Measurements from ENCODE around the gene CCL28. TPM values are rescaled to one million over a fixed set of nuclear protein-coding genes. Genes with fewer than 3 reads are reported as not detected.

The CCL28 gene
- total and polyA plus RNA-seq, 9 of the 15 experiments (the other 6 are each of a cell fraction or from before 2014, with no cell fraction given): not detected

DNA sequence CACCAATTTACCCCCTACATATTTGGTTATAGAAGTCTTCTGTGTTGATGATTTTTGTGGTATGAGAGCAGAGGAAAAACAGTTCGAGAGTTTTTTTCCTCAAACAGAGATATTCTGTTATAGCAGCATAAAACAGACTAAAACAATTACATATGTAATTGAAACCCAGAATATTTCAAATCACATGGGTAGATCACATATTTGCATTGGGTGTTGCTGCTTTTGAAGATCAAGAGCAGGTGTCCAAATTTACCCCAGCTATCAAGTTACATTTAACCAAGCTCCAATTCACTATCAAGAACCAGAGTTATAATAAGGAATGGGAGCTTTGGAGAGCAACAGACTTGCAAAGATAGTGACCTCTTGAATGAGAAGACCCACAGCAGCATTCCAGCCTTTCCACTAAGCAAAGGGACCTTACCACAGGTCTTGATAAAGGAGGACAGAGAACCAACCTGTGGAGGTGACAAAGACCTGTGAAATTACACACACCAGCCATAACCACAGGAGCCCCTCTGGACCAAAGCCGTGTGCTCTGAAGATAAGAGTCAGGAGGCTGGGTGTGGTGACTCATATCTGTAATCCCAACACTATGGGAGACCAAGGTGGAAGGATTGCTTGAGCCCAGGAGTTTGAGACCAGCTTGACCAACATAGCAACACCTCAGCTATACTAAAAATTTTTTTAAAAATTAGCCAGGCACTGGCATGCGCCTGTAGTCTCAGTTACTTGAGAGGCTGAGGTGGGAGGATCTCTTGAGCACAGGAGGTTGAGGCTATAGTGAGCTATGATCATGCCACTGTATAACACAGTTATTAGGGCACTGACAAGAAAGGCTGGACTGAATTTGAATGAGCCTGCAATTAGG lies 4.0 kb upstream of the CCL28 start (continued):
- TF ChIP-seq ZNF57 (CRISPR knock-in tag; IDR thresholded peaks at IDR 0.05) (no peak), EWSR1 (IDR thresholded peaks at IDR 0.05; ENCODE audit: borderline replicate concordance, low read depth, partially characterized antibody) (no peak), PHTF2 (CRISPR knock-in tag; IDR thresholded peaks at IDR 0.05) (no peak), EP400 (IDR thresholded peaks at IDR 0.05) (peak; percentile 28; the same call in 1 of the 2 replicates), KAT2B (IDR thresholded peaks at IDR 0.05; ENCODE audit: low read depth, low read length) (no peak), TAF9B (IDR thresholded peaks at IDR 0.05; ENCODE audit: partially characterized antibody) (no peak), KDM2B (CRISPR knock-in tag; IDR thresholded peaks at IDR 0.05) (no peak), MXI1 (IDR thresholded peaks at IDR 0.05; ENCODE audit: low read depth, low read length) (no peak), GABPA (tag; conservative IDR thresholded peaks at IDR 0.05; ENCODE audit: low read depth) (no peak), HNRNPH1 (optimal IDR thresholded peaks at IDR 0.05; ENCODE audit: low read depth, low read length) (no peak), BCOR (IDR thresholded peaks at IDR 0.05) (no peak), ZNF354B (CRISPR knock-in tag; IDR thresholded peaks at IDR 0.05) (no peak), ESRRA (IDR thresholded peaks at IDR 0.05; ENCODE audit: borderline replicate concordance, low read depth) (peak; percentile 67; the same call in 1 of the 2 replicates), TARDBP (IDR thresholded peaks at IDR 0.05) (no peak), SRSF7 (optimal IDR thresholded peaks at IDR 0.05; ENCODE audit: low read depth, low read length) (no peak), CHD1 (IDR thresholded peaks at IDR 0.05; ENCODE audit: low read length) (no peak), ARHGAP35 (IDR thresholded peaks at IDR 0.05; ENCODE audit: partially characterized antibody) (no peak), HMG20A (CRISPR knock-in tag; conservative IDR thresholded peaks at IDR 0.05) (no peak), ATF7 (IDR thresholded peaks at IDR 0.05) (peak; percentile 58; the same call in 1 of the 2 replicates), POLR3G (IDR thresholded peaks at IDR 0.05; ENCODE audit: extremely low read depth, insufficient read length, insufficient replicate concordance) (no peak)
- TF ChIP-seq, protein P1, sequence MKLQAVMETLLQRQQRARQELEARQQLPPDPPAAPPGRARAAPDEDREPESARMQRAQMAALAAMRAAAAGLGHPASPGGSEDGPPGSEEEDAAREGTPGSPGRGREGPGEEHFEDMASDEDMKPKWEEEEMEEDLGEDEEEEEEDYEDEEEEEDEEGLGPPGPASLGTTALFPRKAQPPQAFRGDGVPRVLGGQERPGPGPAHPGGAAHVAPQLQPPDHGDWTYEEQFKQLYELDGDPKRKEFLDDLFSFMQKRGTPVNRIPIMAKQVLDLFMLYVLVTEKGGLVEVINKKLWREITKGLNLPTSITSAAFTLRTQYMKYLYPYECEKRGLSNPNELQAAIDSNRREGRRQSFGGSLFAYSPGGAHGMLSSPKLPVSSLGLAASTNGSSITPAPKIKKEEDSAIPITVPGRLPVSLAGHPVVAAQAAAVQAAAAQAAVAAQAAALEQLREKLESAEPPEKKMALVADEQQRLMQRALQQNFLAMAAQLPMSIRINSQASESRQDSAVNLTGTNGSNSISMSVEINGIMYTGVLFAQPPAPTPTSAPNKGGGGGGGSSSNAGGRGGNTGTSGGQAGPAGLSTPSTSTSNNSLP (IDR thresholded peaks at IDR 0.05; ENCODE audit: borderline replicate concordance, low read depth, low read length): 0 out of 2 replicates have a peak, but pooled peaks have one; percentile 42
- TF ChIP-seq, protein P2, sequence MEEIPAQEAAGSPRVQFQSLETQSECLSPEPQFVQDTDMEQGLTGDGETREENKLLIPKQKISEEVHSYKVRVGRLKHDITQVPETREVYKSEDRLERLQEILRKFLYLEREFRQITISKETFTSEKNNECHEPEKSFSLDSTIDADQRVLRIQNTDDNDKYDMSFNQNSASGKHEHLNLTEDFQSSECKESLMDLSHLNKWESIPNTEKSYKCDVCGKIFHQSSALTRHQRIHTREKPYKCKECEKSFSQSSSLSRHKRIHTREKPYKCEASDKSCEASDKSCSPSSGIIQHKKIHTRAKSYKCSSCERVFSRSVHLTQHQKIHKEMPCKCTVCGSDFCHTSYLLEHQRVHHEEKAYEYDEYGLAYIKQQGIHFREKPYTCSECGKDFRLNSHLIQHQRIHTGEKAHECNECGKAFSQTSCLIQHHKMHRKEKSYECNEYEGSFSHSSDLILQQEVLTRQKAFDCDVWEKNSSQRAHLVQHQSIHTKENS (CRISPR knock-in tag; IDR thresholded peaks at IDR 0.05): no peak
- TF ChIP-seq, protein P3, sequence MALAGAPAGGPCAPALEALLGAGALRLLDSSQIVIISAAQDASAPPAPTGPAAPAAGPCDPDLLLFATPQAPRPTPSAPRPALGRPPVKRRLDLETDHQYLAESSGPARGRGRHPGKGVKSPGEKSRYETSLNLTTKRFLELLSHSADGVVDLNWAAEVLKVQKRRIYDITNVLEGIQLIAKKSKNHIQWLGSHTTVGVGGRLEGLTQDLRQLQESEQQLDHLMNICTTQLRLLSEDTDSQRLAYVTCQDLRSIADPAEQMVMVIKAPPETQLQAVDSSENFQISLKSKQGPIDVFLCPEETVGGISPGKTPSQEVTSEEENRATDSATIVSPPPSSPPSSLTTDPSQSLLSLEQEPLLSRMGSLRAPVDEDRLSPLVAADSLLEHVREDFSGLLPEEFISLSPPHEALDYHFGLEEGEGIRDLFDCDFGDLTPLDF (CRISPR knock-in tag; IDR thresholded peaks at IDR 0.05): no peak
- TF ChIP-seq, protein P4, sequence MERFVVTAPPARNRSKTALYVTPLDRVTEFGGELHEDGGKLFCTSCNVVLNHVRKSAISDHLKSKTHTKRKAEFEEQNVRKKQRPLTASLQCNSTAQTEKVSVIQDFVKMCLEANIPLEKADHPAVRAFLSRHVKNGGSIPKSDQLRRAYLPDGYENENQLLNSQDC (CRISPR knock-in tag; IDR thresholded peaks at IDR 0.05): no peak
